HL-60/S4 (cell line): ENCODE data around the gene SCN10A.

Experiments
- in situ Hi-C: fragments of 300-500 bp; cut with MboI; formaldehyde crosslinking; loops from 2 replicates; pipeline ENCODE4 v1.14.3; 2022; ENCODE audit warnings: low sequenced_read_pairs

The SCN10A gene

GRCh38 chr3:38782148-38782547, 33.9 kb downstream of the SCN10A start:
- in situ Hi-C loops: no loop called here

DNA sequence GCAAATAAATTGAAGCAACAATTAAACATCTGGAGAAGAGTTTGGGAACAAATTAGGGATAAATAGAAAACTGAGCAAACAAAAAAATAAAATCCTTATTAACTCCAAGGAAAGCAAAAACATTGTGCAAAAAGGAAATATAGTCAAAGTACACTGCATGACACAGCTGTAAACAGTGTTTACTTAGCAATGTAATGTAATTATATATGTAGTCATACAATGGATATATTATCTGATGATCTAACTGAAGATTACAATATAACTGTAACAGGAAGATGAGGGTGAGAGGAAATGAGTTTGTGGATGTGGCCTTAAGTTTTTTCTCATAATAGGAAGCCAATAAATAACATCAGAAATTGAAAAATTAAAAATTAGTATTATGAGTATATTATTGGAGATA, 42.5 kb downstream of the SCN10A start:
- in situ Hi-C loops: no loop called here

- in situ Hi-C loops: no loop called here
Measured at GRCh38 chr3:38763569-38763968, 52.4 kb downstream of the SCN10A start.

GRCh38 chr3:38758557-38758956, 57.5 kb downstream of the SCN10A start:
- in situ Hi-C loops: no loop called here

- in situ Hi-C loops: no loop called here
Measured at GRCh38 chr3:38757721-38758120, 58.3 kb downstream of the SCN10A start.

DNA sequence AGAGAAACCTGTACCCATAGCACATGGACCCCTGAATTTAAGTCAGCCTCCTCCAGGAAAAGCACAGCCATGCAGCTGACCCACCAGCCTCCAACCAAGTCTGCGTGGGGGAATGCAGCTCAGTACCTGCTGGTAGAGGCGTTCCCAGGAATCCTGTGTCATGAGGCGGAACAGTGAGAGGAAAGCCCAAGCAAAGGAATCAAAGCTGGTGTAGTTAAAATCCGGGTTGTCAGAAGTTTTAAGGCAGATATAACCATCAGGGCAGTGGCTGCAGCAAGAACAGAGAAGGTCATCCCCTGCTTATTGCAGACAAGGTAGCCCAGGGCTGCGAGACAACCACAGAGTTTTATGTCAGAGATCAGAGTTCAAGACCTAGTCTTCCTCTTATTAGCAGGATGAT, 59.1 kb downstream of the SCN10A start:
- in situ Hi-C loops: no loop called here

DNA sequence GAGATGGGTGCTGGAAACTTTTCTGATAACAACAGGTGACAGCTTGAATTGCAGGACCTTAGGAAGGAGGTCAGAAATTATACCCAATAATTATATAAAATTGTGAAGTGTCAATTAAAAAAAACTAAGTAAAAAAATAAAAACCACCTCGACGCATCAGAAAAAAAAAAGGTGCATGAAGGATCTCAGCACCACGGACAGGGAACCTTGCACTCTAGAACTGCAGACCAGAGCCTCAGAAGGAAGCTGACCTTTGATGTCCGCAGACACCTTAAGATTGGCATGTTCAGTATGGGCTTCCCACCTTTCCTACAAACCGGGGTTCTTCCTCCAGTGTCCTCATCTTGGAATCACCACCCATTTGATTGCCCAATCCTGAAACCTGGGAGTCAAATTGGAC, 60.9 kb downstream of the SCN10A start:
- in situ Hi-C loops: no loop called here

- in situ Hi-C loops: loop anchor here (25.0 kb wide), 1 partner anchor 266 kb away; no protein-coding TSS in a partner anchor
Measured at GRCh38 chr3:38746641-38747040, 69.4 kb downstream of the SCN10A start.

- in situ Hi-C loops: loop anchor here (25.0 kb wide), 1 partner anchor 269 kb away; no protein-coding TSS in a partner anchor
Measured at GRCh38 chr3:38743043-38743442, 73.0 kb downstream of the SCN10A start.

- in situ Hi-C loops: loop anchor here (25.0 kb wide), 1 partner anchor 270 kb away; no protein-coding TSS in a partner anchor
Measured at GRCh38 chr3:38742550-38742949, 73.5 kb downstream of the SCN10A start.

DNA sequence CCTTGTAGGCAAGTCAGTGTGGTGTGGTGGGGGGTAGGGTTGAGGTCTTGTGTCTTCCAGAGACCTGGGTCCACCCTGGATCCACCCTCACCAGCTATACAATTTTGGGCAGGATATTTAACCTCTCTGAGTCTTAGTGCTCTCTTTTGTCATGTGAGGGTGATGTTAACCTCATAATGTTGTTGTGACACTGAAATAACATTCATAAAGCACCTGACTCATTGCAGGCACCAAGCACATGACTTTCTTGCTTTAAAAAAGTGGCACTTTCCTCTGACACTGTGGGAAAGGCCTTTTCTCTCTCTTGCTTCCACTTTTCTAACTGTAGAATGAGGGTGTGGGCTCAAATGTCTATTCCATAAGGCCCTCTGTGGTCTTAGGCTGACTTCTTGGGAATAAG, 75.5 kb downstream of the SCN10A start:
- in situ Hi-C loops: loop anchor here (25.0 kb wide), 1 partner anchor 272 kb away; no protein-coding TSS in a partner anchor

DNA sequence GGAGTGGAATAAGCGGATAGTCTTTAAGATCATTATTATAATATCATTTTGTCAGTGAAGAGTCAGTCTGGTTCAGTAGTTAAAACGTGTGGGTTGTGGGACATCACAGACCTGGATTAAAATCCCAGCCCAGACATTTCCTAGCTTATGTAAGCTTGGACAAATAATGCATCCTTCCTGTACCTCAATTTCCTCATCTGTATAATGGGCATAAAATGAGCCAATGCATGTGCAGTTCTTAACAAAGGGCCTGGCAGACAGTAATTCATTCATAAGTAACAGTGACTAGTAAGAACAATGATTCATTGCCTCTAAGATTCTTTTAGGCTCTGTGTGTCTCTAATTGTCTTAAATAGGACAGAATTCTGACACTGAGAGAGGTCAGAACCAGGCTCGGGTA, 76.1 kb downstream of the SCN10A start:
- in situ Hi-C loops: loop anchor here (25.0 kb wide), 1 partner anchor 272 kb away; no protein-coding TSS in a partner anchor

DNA sequence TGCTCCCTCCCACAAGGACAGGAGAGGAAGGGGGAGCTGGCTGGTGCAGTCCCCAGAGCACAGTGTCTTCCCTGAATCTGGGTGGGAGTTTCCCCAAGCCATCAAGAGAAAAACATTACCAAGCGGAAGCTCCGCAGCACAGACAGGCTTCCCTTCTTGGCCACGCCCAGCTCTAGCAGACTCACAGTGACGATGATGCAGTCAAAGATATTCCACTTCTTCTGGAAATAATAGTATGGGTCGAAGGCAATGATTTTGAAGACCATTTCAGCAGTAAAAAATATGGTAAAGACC, 76.7 kb downstream of the SCN10A start:
- in situ Hi-C loops: loop anchor here (25.0 kb wide), 1 partner anchor 273 kb away; no protein-coding TSS in a partner anchor

- in situ Hi-C loops: loop anchor here (25.0 kb wide), 1 partner anchor 273 kb away; no protein-coding TSS in a partner anchor
Measured at GRCh38 chr3:38738630-38739395, 77.2 kb downstream of the SCN10A start.

DNA sequence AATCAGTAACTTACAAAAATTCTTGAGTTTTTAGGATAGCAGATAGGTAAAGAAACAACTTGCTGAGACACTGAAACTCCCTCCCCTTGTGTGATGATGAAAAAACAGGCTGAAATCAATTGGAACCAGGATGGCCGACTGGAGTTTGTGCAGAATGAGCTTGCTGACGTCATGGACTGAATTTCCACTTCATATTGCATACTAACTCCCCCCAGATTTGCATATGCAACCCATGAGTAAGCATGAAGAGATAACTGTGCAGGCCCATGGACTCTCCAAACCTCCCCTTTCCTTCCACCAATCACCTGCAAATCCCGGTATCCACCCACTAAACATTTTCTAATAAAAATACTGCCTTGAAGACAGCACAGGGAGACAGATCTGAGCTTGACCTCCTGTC, 84.5 kb downstream of the SCN10A start:
- in situ Hi-C loops: loop anchor here (25.0 kb wide), 1 partner anchor 281 kb away; no protein-coding TSS in a partner anchor

DNA sequence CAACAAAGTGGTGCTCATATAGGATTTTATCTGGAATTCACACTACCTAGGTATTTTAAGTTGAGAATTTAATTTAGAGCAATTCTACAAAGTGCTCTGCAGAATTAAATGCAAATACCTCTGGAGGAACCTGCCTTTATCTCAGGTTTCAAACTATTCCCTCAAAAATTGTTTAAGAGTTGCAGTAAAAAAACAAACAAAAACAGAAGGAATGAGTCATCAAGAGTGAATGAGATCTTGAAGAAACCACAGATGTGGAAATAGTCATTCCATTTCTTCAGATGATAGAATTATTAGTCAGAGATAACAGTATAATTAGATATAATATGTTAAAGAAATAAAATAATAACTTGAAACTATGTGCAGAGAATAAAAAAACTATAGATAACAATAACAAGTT, 85.7 kb downstream of the SCN10A start:
- in situ Hi-C loops: loop anchor here (25.0 kb wide), 1 partner anchor 282 kb away; no protein-coding TSS in a partner anchor

DNA sequence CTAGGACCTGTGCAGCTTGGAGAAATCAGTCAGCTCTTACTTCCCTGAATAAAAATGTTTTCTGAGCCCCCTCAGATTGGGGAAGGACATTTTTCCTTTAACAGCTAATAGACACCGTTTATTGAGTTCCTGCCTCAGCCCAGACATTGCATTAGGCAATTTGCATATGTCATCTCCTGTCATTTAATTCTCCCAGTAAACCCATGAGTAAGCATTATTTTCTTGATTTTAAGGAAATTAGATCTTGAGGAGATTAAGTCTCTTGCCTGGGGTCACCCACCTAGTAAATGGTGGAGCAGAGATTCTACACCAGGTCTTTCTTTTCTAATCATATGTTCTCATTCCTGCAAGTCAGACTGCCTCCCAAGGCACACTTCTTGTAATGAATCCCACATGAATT, 88.0 kb downstream of the SCN10A start:
- in situ Hi-C loops: loop anchor here (25.0 kb wide), 1 partner anchor 284 kb away; no protein-coding TSS in a partner anchor

DNA sequence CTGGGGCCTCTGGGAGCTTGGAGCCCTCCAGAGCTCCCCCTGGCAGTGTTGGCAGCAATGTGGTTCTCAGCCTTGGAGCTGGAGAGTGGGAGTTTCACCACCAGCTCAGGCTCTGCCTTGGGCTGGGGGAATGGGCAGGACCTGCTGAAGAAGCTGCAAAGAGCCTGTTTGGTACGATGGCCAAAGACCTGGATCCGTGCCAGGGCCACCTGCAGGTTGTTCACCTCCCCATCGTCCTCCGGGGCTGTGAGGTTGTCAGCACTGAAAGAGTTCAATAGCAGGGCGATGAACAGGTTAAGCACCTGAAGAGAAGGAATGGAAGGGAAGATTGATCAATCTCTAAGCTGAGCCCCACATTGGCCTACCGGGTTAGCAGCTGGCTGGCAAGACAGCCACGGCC, 89.3 kb downstream of the SCN10A start:
- in situ Hi-C loops: loop anchor here (25.0 kb wide), 1 partner anchor 286 kb away; no protein-coding TSS in a partner anchor

- in situ Hi-C loops: loop anchor here (25.0 kb wide), 1 partner anchor 286 kb away; no protein-coding TSS in a partner anchor
Measured at GRCh38 chr3:38725726-38726419, 90.1 kb downstream of the SCN10A start.

DNA sequence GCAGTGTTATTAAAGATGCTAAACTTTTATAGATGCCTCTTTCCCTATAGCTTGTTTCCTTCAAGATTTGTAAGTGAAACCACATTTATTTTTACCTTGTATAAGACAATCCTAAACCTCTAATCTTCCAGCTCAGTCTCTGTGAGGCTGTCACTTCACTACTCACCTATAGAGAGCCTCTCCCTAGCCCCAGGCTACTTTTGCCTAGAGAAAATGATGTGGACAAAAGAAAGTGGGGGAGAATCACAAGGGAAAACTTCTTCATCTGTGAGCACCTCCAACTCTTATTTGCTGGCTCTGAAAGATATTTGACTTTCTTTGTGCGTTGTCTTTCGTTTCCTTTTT, 91.7 kb downstream of the SCN10A start:
- in situ Hi-C loops: no loop called here

GRCh38 chr3:38723569-38724391, 92.2 kb downstream of the SCN10A start:
- in situ Hi-C loops: no loop called here
